IMR-90 (cell line): ENCODE results near the gene LRRTM4. TPM values are rescaled to one million over a fixed set of nuclear protein-coding genes. Genes with fewer than 3 reads are reported as not detected.

Source experiments
- ATAC-seq: fragments of 200-7000 bp; cut with Tn5 transposase; 2 replicates; pipeline ENCODE4 v1.9.1; 2020; ENCODE audit warnings: low read depth, mild to moderate bottlenecking, moderate library complexity
- BruUV-seq: library from RNA; stranded (reverse); fragments of 400-500 nt; replicated peaks from 2 replicates; lab custom pipeline; 2021; lab: Mats Ljungman, UMichigan
- CTCF ChIA-PET: fragments of 300-600 bp; formaldehyde crosslinking; extraction: SDS; loops from one replicate; lab custom pipeline; 2021; ENCODE audit warnings: antibody characterized with exemption; lab: Yijun Ruan, JAX
- POLR2A ChIA-PET: fragments of 300-600 bp; sonication (Branson Sonifier 250); formaldehyde crosslinking; loops from one replicate; lab custom pipeline; 2022; ENCODE audit warnings: antibody characterized with exemption; ENCODE audit not compliant: unreplicated experiment; lab: Charles Lee
- DNase-seq: peaks from one replicate; pipeline ENCODE4 v3.0.0; 2013
- H2AFZ ChIP-seq: replicated peaks from 2 replicates; pipeline ENCODE3; 2013; ENCODE audit warnings: low read length, mild to moderate bottlenecking; ENCODE audit not compliant: poor library complexity
- H2AK5ac ChIP-seq: 2 replicates; pipeline ENCODE4 v1.6.1; 2013; ENCODE audit warnings: low read depth, low read length, inconsistent platforms
- H2AK9ac ChIP-seq: replicated peaks from 2 replicates; pipeline ENCODE3; 2013; ENCODE audit warnings: mild to moderate bottlenecking, low read depth, low read length, moderate library complexity; ENCODE audit not compliant: poor library complexity
- H2BK120ac ChIP-seq: 2 replicates; pipeline ENCODE4 v1.6.1; 2013; ENCODE audit warnings: low read depth, low read length, inconsistent platforms
- H2BK15ac ChIP-seq: 3 replicates; pipeline ENCODE4 v1.6.1; 2013; ENCODE audit warnings: low read depth, low read length, inconsistent platforms
- H2BK20ac ChIP-seq: 2 replicates; pipeline ENCODE4 v1.6.1; 2013; ENCODE audit warnings: low read depth, mild to moderate bottlenecking, inconsistent platforms, low read length, moderate library complexity
- H2BK5ac ChIP-seq: 2 replicates; pipeline ENCODE4 v1.6.1; 2013; ENCODE audit warnings: mild to moderate bottlenecking, low read depth, low read length, inconsistent platforms; ENCODE audit not compliant: poor library complexity, severe bottlenecking
- H3K14ac ChIP-seq: replicated peaks from 2 replicates; pipeline ENCODE4 v1.6.1; 2013; ENCODE audit warnings: low read depth, low read length, inconsistent platforms
- H3K18ac ChIP-seq: 2 replicates; pipeline ENCODE4 v1.6.1; 2013; ENCODE audit warnings: low read depth, low read length, control low read depth
- H3K23ac ChIP-seq: 2 replicates; pipeline ENCODE4 v1.6.1; 2013; ENCODE audit warnings: low read depth, low read length, inconsistent platforms
- H3K27ac ChIP-seq: 2 replicates; pipeline ENCODE4 v1.5.1; 2013; ENCODE audit warnings: mild to moderate bottlenecking, control low read depth, low read length; ENCODE audit not compliant: insufficient read depth
- H3K27me3 ChIP-seq: 2 replicates; pipeline ENCODE4 v1.6.1; 2013; ENCODE audit warnings: low read length; ENCODE audit not compliant: control insufficient read depth, insufficient read depth
- H3K36me3 ChIP-seq: 2 replicates; pipeline ENCODE4 v1.6.1; 2013; ENCODE audit warnings: low read length, mixed read lengths; ENCODE audit not compliant: control insufficient read depth, insufficient read depth
- H3K4ac ChIP-seq: 2 replicates; pipeline ENCODE4 v1.6.1; 2013; ENCODE audit warnings: low read depth, low read length, inconsistent platforms
- H3K4me1 ChIP-seq: 2 replicates; pipeline ENCODE4 v1.6.1; 2013; ENCODE audit warnings: low read length, mixed read lengths; ENCODE audit not compliant: control insufficient read depth, insufficient read depth
- H3K4me2 ChIP-seq: 2 replicates; pipeline ENCODE4 v1.6.1; 2013; ENCODE audit warnings: low read depth, mild to moderate bottlenecking, control low read depth, low read length, moderate library complexity
- H3K4me3 ChIP-seq: 2 replicates; pipeline ENCODE4 v1.5.1; 2013; ENCODE audit warnings: low read depth, mild to moderate bottlenecking, control low read depth, low read length, moderate library complexity; ENCODE audit not compliant: insufficient read depth
- H3K56ac ChIP-seq: 2 replicates; pipeline ENCODE4 v1.6.1; 2013; ENCODE audit warnings: low read length, inconsistent platforms; ENCODE audit not compliant: insufficient read depth; ENCODE audit errors: extremely low read depth
- H3K79me1 ChIP-seq, 2 experiments: 2 replicates each; pipeline ENCODE4 v1.6.1; 2013; ENCODE audit warnings: low read length in 2 of 2, inconsistent platforms in 1 of 2, low read depth in 1 of 2
- H3K9ac ChIP-seq: 2 replicates; pipeline ENCODE4 v1.6.1; 2013; ENCODE audit warnings: low read depth, low read length, control low read depth
- H3K9me1 ChIP-seq: 2 replicates; pipeline ENCODE4 v1.6.1; 2013; ENCODE audit warnings: low read length, inconsistent platforms; ENCODE audit not compliant: insufficient read depth
- H3K9me3 ChIP-seq: 2 replicates; pipeline ENCODE4 v1.6.1; 2013; ENCODE audit warnings: low read length; ENCODE audit not compliant: control insufficient read depth, insufficient read depth
- H4K20me1 ChIP-seq: 2 replicates; pipeline ENCODE4 v1.6.1; 2013; ENCODE audit warnings: low read length, inconsistent platforms; ENCODE audit not compliant: insufficient read depth
- H4K5ac ChIP-seq: 2 replicates; pipeline ENCODE4 v1.6.1; 2013; ENCODE audit warnings: mild to moderate bottlenecking, low read depth, low read length, control low read depth
- H4K8ac ChIP-seq, 2 experiments: 2 replicates each; pipeline ENCODE4 v1.6.1; 2013; ENCODE audit warnings: low read depth in 2 of 2, low read length in 2 of 2, control low read depth in 1 of 2, inconsistent platforms in 1 of 2
- H4K91ac ChIP-seq: 2 replicates; pipeline ENCODE4 v1.6.1; 2013; ENCODE audit warnings: low read depth, low read length, inconsistent platforms; ENCODE audit not compliant: insufficient read depth
- BHLHE40 ChIP-seq: fragments of 150-350 bp; IDR thresholded peaks from 2 replicates; pipeline ENCODE4 v1.6.1; 2016; ENCODE audit warnings: mild to moderate bottlenecking, low read depth, low read length
- CEBPB ChIP-seq: IDR thresholded peaks from 2 replicates; pipeline ENCODE4 v1.6.1; 2012; ENCODE audit warnings: low read depth, low read length, improper control_type of control experiment
- CHD1 ChIP-seq: IDR thresholded peaks from 2 replicates; pipeline ENCODE4 v1.6.1; 2012; ENCODE audit warnings: low read depth, low read length, improper control_type of control experiment
- CTCF ChIP-seq: conservative IDR thresholded peaks from 2 replicates; pipeline ENCODE4 v1.5.1; 2012; ENCODE audit warnings: mild to moderate bottlenecking, low read depth, low read length, improper control_type of control experiment
- ELK1 ChIP-seq: fragments of 150-350 bp; IDR thresholded peaks from 2 replicates; pipeline ENCODE4 v1.6.1; 2016; ENCODE audit warnings: low read depth, mild to moderate bottlenecking, low read length, moderate library complexity, borderline replicate concordance
- FOS ChIP-seq: fragments of 150-350 bp; IDR thresholded peaks from 2 replicates; pipeline ENCODE4 v1.6.1; 2016; ENCODE audit warnings: low read depth, low read length
- MAFK ChIP-seq: IDR thresholded peaks from 2 replicates; pipeline ENCODE4 v1.6.1; 2012; ENCODE audit warnings: low read depth, low read length, improper control_type of control experiment
- MAZ ChIP-seq: IDR thresholded peaks from 2 replicates; pipeline ENCODE4 v1.6.1; 2012; ENCODE audit warnings: low read depth, mild to moderate bottlenecking, low read length, improper control_type of control experiment, moderate library complexity, borderline replicate concordance
- MXI1 ChIP-seq: IDR thresholded peaks from 2 replicates; pipeline ENCODE4 v1.6.1; 2012; ENCODE audit warnings: low read depth, mild to moderate bottlenecking, low read length, moderate library complexity, borderline replicate concordance
- NFE2L2 ChIP-seq: fragments of 150-350 bp; IDR thresholded peaks from 2 replicates; pipeline ENCODE4 v1.6.1; 2016; ENCODE audit warnings: low read depth, mild to moderate bottlenecking, low read length
- POLR2A ChIP-seq: IDR thresholded peaks from 2 replicates; pipeline ENCODE4 v1.6.1; 2012; ENCODE audit warnings: mild to moderate bottlenecking, low read depth, low read length
- RAD21 ChIP-seq: IDR thresholded peaks from 2 replicates; pipeline ENCODE4 v1.6.1; 2012; ENCODE audit warnings: low read length, improper control_type of control experiment
- RCOR1 ChIP-seq: IDR thresholded peaks from 2 replicates; pipeline ENCODE4 v1.6.1; 2012; ENCODE audit warnings: mild to moderate bottlenecking, low read length, improper control_type of control experiment; ENCODE audit not compliant: insufficient replicate concordance
- RFX5 ChIP-seq: IDR thresholded peaks from 2 replicates; pipeline ENCODE4 v1.8.0; 2012; ENCODE audit warnings: low read depth, mild to moderate bottlenecking, low read length, moderate library complexity
- SMC3 ChIP-seq: fragments of 150-350 bp; IDR thresholded peaks from 2 replicates; pipeline ENCODE4 v1.6.1; 2016; ENCODE audit warnings: low read depth, mild to moderate bottlenecking, antibody characterized with exemption, low read length, moderate library complexity
- USF2 ChIP-seq: fragments of 150-350 bp; IDR thresholded peaks from 2 replicates; pipeline ENCODE4 v1.6.1; 2017; ENCODE audit warnings: mild to moderate bottlenecking, antibody characterized with exemption, low read length, low read depth
- WGBS, 2 experiments: methylation state at CpG; one replicate each; pipeline versions ENCODE4 v1.1.5 to v1.1.7; 2013; ENCODE audit warnings: missing lambda C conversion rate in 2 of 2; ENCODE audit not compliant: insufficient read length in 1 of 2; ENCODE audit errors: extremely low coverage in 2 of 2; 5-methylcytosine and 5-hydroxymethylcytosine counted together
- dilution Hi-C: fragments of 300-500 bp; cut with HindIII; formaldehyde crosslinking; loops from one replicate; pipeline ENCODE4 v1.14.3; 2018; ENCODE audit warnings: low sequenced_read_pairs; ENCODE audit not compliant: unreplicated experiment
- in situ Hi-C: fragments of 300-500 bp; cut with MboI; formaldehyde crosslinking; loops from 3 replicates; pipeline ENCODE4 v1.14.3; 2019; ENCODE audit warnings: low sequenced_read_pairs, inconsistent platforms, mixed read lengths
- intact Hi-C: fragments of 100-400 bp; cut with micrococcal nuclease; formaldehyde crosslinking; loops from 2 replicates; pipeline ENCODE4 v1.10.0; 2022
- polyA plus RNA-seq, 3 experiments: library from polyadenylated mRNA; depleted of rRNA; stranded (reverse); fragments of >200 nt; gene quantifications; 2 replicates each; pipeline ENCODE4 v1.2.3, GENCODE V29; 2012; ENCODE audit warnings: low replicate concordance in 1 of 3
- total RNA-seq: library from RNA; depleted of rRNA; stranded (reverse); fragments of >200 nt; gene quantifications from 2 replicates; pipeline ENCODE4 v1.2.3, GENCODE V29; 2012

LRRTM4 gene
- total and polyA plus RNA-seq, 2 of the 4 experiments (the other 2 are of a cell fraction) = not detected

GRCh38 chr2:77086478-77086877 lies 435.7 kb downstream of the LRRTM4 start:
- POLR2A ChIA-PET = no interaction called here
- BruUV-seq = no TSS peak
- in situ Hi-C loops = no loop called here

More at GRCh38 chr2:77086478-77086877, 435.7 kb downstream of the LRRTM4 start:
- Histone ChIP-seq H3K4me3 (no peak overlapping the region), H3K14ac (no peak overlapping the region), H3K79me1 (no peaks in the 10 kb centered on the region), H3K18ac (no peak overlapping the region), H4K8ac (no peak overlapping the region), H2BK120ac (no peak overlapping the region), H3K9ac (no peak overlapping the region), H3K9me1 (no peaks in the 10 kb centered on the region), H3K23ac (no peak overlapping the region), H3K4me2 (no peak overlapping the region), H4K91ac (no peak overlapping the region), H3K9me3 (no peaks in the 10 kb centered on the region), H3K36me3 (no peaks in the 10 kb centered on the region), H3K4me1 (no peaks in the 10 kb centered on the region), H4K5ac (no peak overlapping the region), H2AK9ac (no peak overlapping the region), H2AK5ac (no peak overlapping the region), H2AFZ (no peak overlapping the region), H2BK20ac (no peak overlapping the region), H4K20me1 (no peaks in the 10 kb centered on the region), H3K4ac (no peak overlapping the region), H3K27me3 (no peaks in the 10 kb centered on the region), H2BK15ac (no peak overlapping the region), H3K56ac (no peak overlapping the region), H2BK5ac (no peak overlapping the region), H3K27ac (no peak overlapping the region)
- intact Hi-C loops (no loop called here), dilution Hi-C loops (no loop called here)
- ATAC-seq = no peak
- no peak for DNase-seq
- CTCF ChIA-PET = no interaction called here
- 80% methylated on average over 1 of the region's 8 CpGs; no CpG with 5 or more reads in 1 of the 2 experiments for WGBS, 2 experiments
- TF ChIP-seq POLR2A (no peak), RAD21 (no peak), SMC3 (no peak), CEBPB (no peak), ELK1 (no peak), BHLHE40 (no peak), NFE2L2 (no peak), CHD1 (no peak), MAZ (no peak), MAFK (no peak), RFX5 (no peak), FOS (no peak), RCOR1 (no peak), USF2 (no peak), MXI1 (no peak), CTCF (no peak)
